PC-9 (cell line): Measurements from ENCODE around the gene PRIMA1. TPM values are rescaled to one million over a fixed set of nuclear protein-coding genes. Genes with fewer than 3 reads are reported as not detected.

Source experiments
- BruUV-seq: library from RNA; stranded (reverse); fragments of 400-500 nt; replicated peaks from 2 replicates; lab custom pipeline; 2021; lab: Mats Ljungman, UMichigan
- CTCF ChIA-PET: fragments of 300-600 bp; sonication (Branson Sonifier 250); formaldehyde crosslinking; loops from one replicate; lab custom pipeline; 2022; ENCODE audit warnings: antibody characterized with exemption; lab: Charles Lee
- POLR2A ChIA-PET: fragments of 300-600 bp; sonication (Branson Sonifier 250); formaldehyde crosslinking; loops from one replicate; lab custom pipeline; 2022; ENCODE audit warnings: antibody characterized with exemption; ENCODE audit not compliant: unreplicated experiment; lab: Charles Lee
- DNase-seq, 2 experiments: peaks; one replicate each; pipeline versions ENCODE4 v3.0.0 to v3.0.0-alpha.2; 2015 to 2022; ENCODE audit warnings: mixed read lengths in 1 of 2
- H2AFZ ChIP-seq: fragments of 200-600 bp; sonication (generic); 2 replicates; pipeline ENCODE4 v1.8.1; 2017; ENCODE audit warnings: antibody characterized with exemption
- H3F3A ChIP-seq: fragments of 200-600 bp; sonication (generic); 2 replicates; pipeline ENCODE4 v1.8.1; 2017; ENCODE audit warnings: antibody characterized with exemption, mild to moderate bottlenecking, low read depth; ENCODE audit not compliant: insufficient read depth
- H3K27ac ChIP-seq: fragments of 200-600 bp; sonication (generic); 2 replicates; pipeline ENCODE4 v1.6.1; 2016; ENCODE audit warnings: mixed run types
- H3K27me3 ChIP-seq: fragments of 200-600 bp; sonication (generic); 2 replicates; pipeline ENCODE4 v1.6.1; 2016; ENCODE audit warnings: low read depth, mixed run types; ENCODE audit not compliant: insufficient read depth
- H3K36me3 ChIP-seq: fragments of 200-600 bp; sonication (generic); 2 replicates; pipeline ENCODE4 v1.6.1; 2016; ENCODE audit warnings: low read depth, mixed run types
- H3K4me1 ChIP-seq: fragments of 200-600 bp; sonication (generic); replicated peaks from 2 replicates; pipeline ENCODE4 v1.6.1; 2016; ENCODE audit warnings: mixed run types; ENCODE audit not compliant: insufficient read depth
- H3K4me2 ChIP-seq: fragments of 200-600 bp; sonication (generic); 2 replicates; pipeline ENCODE4 v1.6.1; 2017; ENCODE audit warnings: mixed run types
- H3K4me3 ChIP-seq: fragments of 200-600 bp; sonication (generic); 2 replicates; pipeline ENCODE4 v1.6.1; 2016; ENCODE audit warnings: mixed run types
- H3K79me2 ChIP-seq: fragments of 200-600 bp; sonication (generic); 2 replicates; pipeline ENCODE4 v1.6.1; 2017; ENCODE audit warnings: low read depth, mixed run types
- H3K9me2 ChIP-seq: fragments of 200-600 bp; sonication (generic); 2 replicates; pipeline ENCODE4 v1.8.1; 2017; ENCODE audit warnings: mild to moderate bottlenecking; ENCODE audit not compliant: insufficient read depth
- H3K9me3 ChIP-seq: fragments of 200-600 bp; sonication (generic); 2 replicates; pipeline ENCODE4 v1.8.1; 2016; ENCODE audit warnings: low read depth; ENCODE audit not compliant: insufficient read depth
- H4K20me1 ChIP-seq: fragments of 200-600 bp; sonication (generic); 2 replicates; pipeline ENCODE4 v1.8.1; 2017; ENCODE audit not compliant: insufficient read depth
- CTCF ChIP-seq: fragments of 200-600 bp; sonication (generic); conservative IDR thresholded peaks from 2 replicates; pipeline ENCODE4 v1.6.1; 2017; ENCODE audit warnings: mixed run types, antibody characterized with exemption, mild to moderate bottlenecking, moderate library complexity
- EZH2 ChIP-seq: fragments of 200-600 bp; sonication (generic); IDR thresholded peaks from 2 replicates; pipeline ENCODE4 v1.8.0; 2017; ENCODE audit warnings: antibody characterized with exemption, low read depth
- intact Hi-C: fragments of 100-400 bp; cut with micrococcal nuclease; formaldehyde crosslinking; loops from one replicate; pipeline ENCODE4 v1.10.0; 2022; ENCODE audit not compliant: unreplicated experiment
- total RNA-seq: library from RNA; stranded (reverse); gene quantifications from 2 replicates; pipeline ENCODE4 v1.2.3, GENCODE V29; 2021

Gene PRIMA1
- total RNA-seq, 1 experiment from 2014 or later: not detected

- H3K4me2 ChIP-seq: no peak overlapping the region
- TF ChIP-seq CTCF (no peak), EZH2 (no peak)
- no peak overlapping the region for H3K4me3 ChIP-seq
- no peaks in the 10 kb centered on the region for H3K36me3 ChIP-seq
- no peaks in the 10 kb centered on the region for H3K4me1 ChIP-seq
- H3K79me2 ChIP-seq: no peaks in the 10 kb centered on the region
- H4K20me1 ChIP-seq: no peaks in the 10 kb centered on the region
- H3K9me3 ChIP-seq: no peaks in the 10 kb centered on the region
- intact Hi-C loops: no loop called here
- H3K27ac ChIP-seq: no peak overlapping the region
- no TSS peak for BruUV-seq
- no peaks in the 10 kb centered on the region for H3F3A ChIP-seq
- H3K9me2 ChIP-seq: no peaks in the 10 kb centered on the region
- ChIA-PET CTCF (no interaction called here), POLR2A (no interaction called here)
- H2AFZ ChIP-seq: no peak overlapping the region
- H3K27me3 ChIP-seq: peaks cover 56% of the 10 kb centered on the region
- no peak for DNase-seq
Observed at GRCh38 chr14:93793555-93794324, 5.5 kb upstream of the PRIMA1 start.

- peaks cover 52% of the 10 kb centered on the region for H3K27me3 ChIP-seq
- BruUV-seq: no TSS peak
- CTCF ChIA-PET: no interaction called here
Observed at GRCh38 chr14:93792391-93792790, 4.1 kb upstream of the PRIMA1 start.

GRCh38 chr14:93790966-93791365 lies 2.7 kb upstream of the PRIMA1 start:
- Histone ChIP-seq H4K20me1 (no peaks in the 10 kb centered on the region), H3K27ac (no peak overlapping the region), H3K9me2 (no peaks in the 10 kb centered on the region), H2AFZ (no peak overlapping the region), H3F3A (no peaks in the 10 kb centered on the region), H3K4me2 (no peak overlapping the region), H3K36me3 (no peaks in the 10 kb centered on the region), H3K79me2 (no peaks in the 10 kb centered on the region), H3K27me3 (peaks cover 48% of the 10 kb centered on the region), H3K4me1 (no peaks in the 10 kb centered on the region), H3K9me3 (no peaks in the 10 kb centered on the region), H3K4me3 (no peak overlapping the region)
- ChIA-PET POLR2A (no interaction called here), CTCF (no interaction called here)
- no peak for DNase-seq
- no peak for TF ChIP-seq EZH2
- TF ChIP-seq CTCF: no peak
- intact Hi-C loops: no loop called here
- no TSS peak for BruUV-seq

More at GRCh38 chr14:93792391-93792790, 4.1 kb upstream of the PRIMA1 start:
- Histone ChIP-seq H3K4me3 (no peak overlapping the region), H3K79me2 (no peaks in the 10 kb centered on the region), H3K36me3 (no peaks in the 10 kb centered on the region), H3F3A (no peaks in the 10 kb centered on the region), H3K27ac (no peak overlapping the region), H3K9me3 (no peaks in the 10 kb centered on the region), H3K4me1 (no peaks in the 10 kb centered on the region), H3K4me2 (no peak overlapping the region), H4K20me1 (no peaks in the 10 kb centered on the region), H3K9me2 (no peaks in the 10 kb centered on the region), H2AFZ (no peak overlapping the region)
- intact Hi-C loops: no loop called here
- TF ChIP-seq EZH2: no peak
- no peak for TF ChIP-seq CTCF
- POLR2A ChIA-PET: no interaction called here
- DNase-seq: no peak
